Caco-2 (cell line): Measurements from ENCODE around the gene TWIST2. TPM values are rescaled to one million over a fixed set of nuclear protein-coding genes. Genes with fewer than 3 reads are reported as not detected.

Source experiments
- BruUV-seq: library from RNA; stranded (reverse); fragments of 400-500 nt; replicated peaks from 2 replicates; lab custom pipeline; 2021; lab: Mats Ljungman, UMichigan
- CTCF ChIA-PET: fragments of 300-600 bp; sonication (Branson Sonifier 250); formaldehyde crosslinking; loops from one replicate; lab custom pipeline; 2022; ENCODE audit warnings: antibody characterized with exemption; lab: Charles Lee
- POLR2A ChIA-PET: fragments of 300-600 bp; sonication (Branson Sonifier 250); formaldehyde crosslinking; loops from one replicate; lab custom pipeline; 2022; ENCODE audit warnings: antibody characterized with exemption; lab: Charles Lee
- DNase-seq, 2 experiments: peaks; one replicate each; pipeline versions ENCODE4 v3.0.0 to v3.0.0-alpha.2; 2020 to 2022
- H3K27me3 ChIP-seq: replicated peaks from 2 replicates; pipeline ENCODE4 v1.6.0; 2011; ENCODE audit warnings: low read length; ENCODE audit not compliant: control insufficient read depth, insufficient read depth
- H3K36me3 ChIP-seq: 2 replicates; pipeline ENCODE4 v1.5.1; 2011; ENCODE audit warnings: low read length; ENCODE audit not compliant: control insufficient read depth, insufficient read depth
- H3K4me1 ChIP-seq: fragments of 250-450 bp; sonication (Bioruptor Pico); 2 replicates; pipeline ENCODE4 v1.5.1; 2020; ENCODE audit warnings: mild to moderate bottlenecking
- H3K4me3 ChIP-seq: 2 replicates; pipeline ENCODE4 v1.5.1; 2011; ENCODE audit warnings: low read depth, mild to moderate bottlenecking, control low read depth, low read length
- H3K9me3 ChIP-seq: fragments of 250-450 bp; sonication (Bioruptor Pico); 2 replicates; pipeline ENCODE4 v1.5.1; 2020; ENCODE audit warnings: mild to moderate bottlenecking, moderate library complexity
- H3K27ac Mint-ChIP-seq: one replicate; pipeline ENCODE4 v1.8.0; 2022; ENCODE audit warnings: mixed read lengths; ENCODE audit not compliant: unreplicated experiment
- H3K27me3 Mint-ChIP-seq: one replicate; pipeline ENCODE4 v1.8.0; 2022; ENCODE audit warnings: mixed read lengths; ENCODE audit not compliant: insufficient read depth, unreplicated experiment
- H3K36me3 Mint-ChIP-seq: one replicate; pipeline ENCODE4 v1.8.0; 2022; ENCODE audit warnings: mild to moderate bottlenecking, mixed read lengths; ENCODE audit not compliant: insufficient read depth, unreplicated experiment
- H3K4me1 Mint-ChIP-seq: one replicate; pipeline ENCODE4 v1.8.0; 2022; ENCODE audit warnings: low read depth, mixed read lengths; ENCODE audit not compliant: unreplicated experiment
- H3K4me3 Mint-ChIP-seq: one replicate; pipeline ENCODE4 v1.8.0; 2022; ENCODE audit warnings: mild to moderate bottlenecking, moderate library complexity, mixed read lengths; ENCODE audit not compliant: unreplicated experiment
- H3K9me3 Mint-ChIP-seq: one replicate; pipeline ENCODE4 v1.8.0; 2022; ENCODE audit warnings: mixed read lengths; ENCODE audit not compliant: unreplicated experiment
- intact Hi-C: fragments of 100-400 bp; cut with micrococcal nuclease; formaldehyde crosslinking; loops from one replicate; pipeline ENCODE4 v1.10.0; 2022; ENCODE audit not compliant: unreplicated experiment
- total RNA-seq: library from RNA; stranded (reverse); gene quantifications from 2 replicates; pipeline ENCODE4 v1.2.3, GENCODE V29; 2022
- TF ChIP-seq, protein P1 (sequence below), 2 experiments: fragments of 200-600 bp in 1 of 2; IDR thresholded peaks; 1 replicate in 1 of 2; 2 replicates in 1 of 2; pipeline versions ENCODE4 v1.5.1 to v1.8.0; 2011 to 2022; ENCODE audit warnings: antibody characterized with exemption in 1 of 2, control low read depth in 1 of 2, inconsistent platforms in 1 of 2, low read depth in 1 of 2, low read length in 1 of 2, mild to moderate bottlenecking in 1 of 2, moderate library complexity in 1 of 2; ENCODE audit not compliant: insufficient read depth in 1 of 2, severe bottlenecking in 1 of 2, unreplicated experiment in 1 of 2

Gene TWIST2
- total RNA-seq, 1 experiment from 2014 or later = not detected

- intact Hi-C loops = no loop called here
- DNase-seq = no peak
- no peaks in the 10 kb centered on the region for H3K27me3 Mint-ChIP-seq
- peaks cover 5% of the 10 kb centered on the region for H3K36me3 Mint-ChIP-seq
- no peaks in the 10 kb centered on the region for H3K36me3 ChIP-seq
- BruUV-seq = no TSS peak
- ChIA-PET CTCF (interaction anchor here (1.2 kb wide), 1 partner anchor 88 kb away, joined by 4 read pairs; no protein-coding TSS in a partner anchor), POLR2A (no interaction called here)
- H3K4me1 Mint-ChIP-seq = no peaks in the 10 kb centered on the region
- TF ChIP-seq, protein P1, sequence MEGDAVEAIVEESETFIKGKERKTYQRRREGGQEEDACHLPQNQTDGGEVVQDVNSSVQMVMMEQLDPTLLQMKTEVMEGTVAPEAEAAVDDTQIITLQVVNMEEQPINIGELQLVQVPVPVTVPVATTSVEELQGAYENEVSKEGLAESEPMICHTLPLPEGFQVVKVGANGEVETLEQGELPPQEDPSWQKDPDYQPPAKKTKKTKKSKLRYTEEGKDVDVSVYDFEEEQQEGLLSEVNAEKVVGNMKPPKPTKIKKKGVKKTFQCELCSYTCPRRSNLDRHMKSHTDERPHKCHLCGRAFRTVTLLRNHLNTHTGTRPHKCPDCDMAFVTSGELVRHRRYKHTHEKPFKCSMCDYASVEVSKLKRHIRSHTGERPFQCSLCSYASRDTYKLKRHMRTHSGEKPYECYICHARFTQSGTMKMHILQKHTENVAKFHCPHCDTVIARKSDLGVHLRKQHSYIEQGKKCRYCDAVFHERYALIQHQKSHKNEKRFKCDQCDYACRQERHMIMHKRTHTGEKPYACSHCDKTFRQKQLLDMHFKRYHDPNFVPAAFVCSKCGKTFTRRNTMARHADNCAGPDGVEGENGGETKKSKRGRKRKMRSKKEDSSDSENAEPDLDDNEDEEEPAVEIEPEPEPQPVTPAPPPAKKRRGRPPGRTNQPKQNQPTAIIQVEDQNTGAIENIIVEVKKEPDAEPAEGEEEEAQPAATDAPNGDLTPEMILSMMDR (IDR thresholded peaks at IDR 0.05; ENCODE audit: insufficient read depth in 1 of 2, low read depth in 1 of 2, low read length in 1 of 2, severe bottlenecking in 1 of 2, unreplicated experiment in 1 of 2) = no peak
- H3K27ac Mint-ChIP-seq = no peak overlapping the region
- no peaks in the 10 kb centered on the region for H3K9me3 Mint-ChIP-seq
- no peak overlapping the region for H3K4me3 ChIP-seq
- H3K4me1 ChIP-seq = no peaks in the 10 kb centered on the region
- no peaks in the 10 kb centered on the region for H3K27me3 ChIP-seq
- H3K4me3 Mint-ChIP-seq = no peak overlapping the region
- H3K9me3 ChIP-seq = no peaks in the 10 kb centered on the region
Measured at GRCh38 chr2:238873381-238873801, 25.5 kb downstream of the TWIST2 start.

GRCh38 chr2:238873841-238874240, 26.0 kb downstream of the TWIST2 start:
- POLR2A ChIA-PET = no interaction called here
- no peak overlapping the region for H3K27ac Mint-ChIP-seq

DNA sequence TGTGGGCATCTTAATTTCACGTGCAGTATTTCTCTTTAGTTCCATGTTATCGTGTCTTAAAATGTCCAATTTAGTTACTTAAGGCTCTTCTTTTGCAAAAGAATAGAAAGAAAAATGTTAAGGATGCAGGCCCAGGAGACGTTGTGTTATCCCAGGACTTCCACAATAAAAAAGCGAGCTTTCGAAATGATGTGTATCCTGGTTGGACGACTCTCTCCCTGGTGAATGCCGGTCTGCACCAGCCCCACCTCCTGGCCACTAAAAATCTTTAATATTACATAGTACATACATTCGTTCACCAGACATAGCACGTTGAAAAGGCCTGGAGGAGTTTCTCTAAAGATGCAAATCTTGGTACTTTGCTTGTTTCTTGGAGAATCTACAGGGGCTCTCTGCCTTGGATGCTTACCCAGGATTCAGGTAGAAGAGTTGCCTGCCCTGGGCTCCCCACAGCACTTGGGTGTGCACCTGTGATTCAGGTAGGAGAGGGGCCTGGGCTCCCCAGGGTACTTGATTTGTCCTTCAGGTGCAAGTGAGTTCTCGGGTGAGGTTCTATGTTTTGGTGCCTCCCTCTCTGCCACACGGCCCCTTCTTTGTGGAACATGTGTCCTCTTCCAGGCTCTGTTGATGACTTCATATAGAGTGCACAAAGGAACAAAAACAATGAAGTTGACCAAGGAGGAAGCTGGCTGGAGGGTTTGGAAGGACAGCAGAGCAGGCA, 26.6 kb downstream of the TWIST2 start:
- CTCF ChIA-PET = interaction anchor here (1.2 kb wide), 1 partner anchor 90 kb away, joined by 4 read pairs; no protein-coding TSS in a partner anchor
- no TSS peak for BruUV-seq
- POLR2A ChIA-PET = no interaction called here

More at GRCh38 chr2:238873841-238874240, 26.0 kb downstream of the TWIST2 start:
- H3K36me3 ChIP-seq = no peaks in the 10 kb centered on the region
- no peaks in the 10 kb centered on the region for H3K27me3 Mint-ChIP-seq
- CTCF ChIA-PET = interaction anchor here (1.2 kb wide), 1 partner anchor 89 kb away, joined by 4 read pairs; no protein-coding TSS in a partner anchor
- intact Hi-C loops = no loop called here
- H3K4me1 Mint-ChIP-seq = no peaks in the 10 kb centered on the region
- DNase-seq = no peak
- H3K27me3 ChIP-seq = no peaks in the 10 kb centered on the region
- H3K9me3 Mint-ChIP-seq = no peaks in the 10 kb centered on the region
- no peaks in the 10 kb centered on the region for H3K9me3 ChIP-seq
- no peak overlapping the region for H3K4me3 Mint-ChIP-seq
- no peak overlapping the region for H3K4me3 ChIP-seq
- no TSS peak for BruUV-seq
- peaks cover 5% of the 10 kb centered on the region for H3K36me3 Mint-ChIP-seq
- no peaks in the 10 kb centered on the region for H3K4me1 ChIP-seq
- TF ChIP-seq, protein P1 (IDR thresholded peaks at IDR 0.05; ENCODE audit: insufficient read depth in 1 of 2, low read depth in 1 of 2, low read length in 1 of 2, severe bottlenecking in 1 of 2, unreplicated experiment in 1 of 2) = no peak

More for the DNA sequence above, 26.6 kb downstream of the TWIST2 start:
- TF ChIP-seq, protein P1 (IDR thresholded peaks at IDR 0.05; ENCODE audit: insufficient read depth in 1 of 2, low read depth in 1 of 2, low read length in 1 of 2, severe bottlenecking in 1 of 2, unreplicated experiment in 1 of 2) = no peak
- H3K36me3 Mint-ChIP-seq = peaks cover 5% of the 10 kb centered on the region
- Histone ChIP-seq H3K9me3 (no peaks in the 10 kb centered on the region), H3K4me3 (no peak overlapping the region), H3K27me3 (no peaks in the 10 kb centered on the region), H3K4me1 (no peaks in the 10 kb centered on the region), H3K36me3 (no peaks in the 10 kb centered on the region)
- intact Hi-C loops = no loop called here
- no peak overlapping the region for H3K27ac Mint-ChIP-seq
- no peaks in the 10 kb centered on the region for H3K27me3 Mint-ChIP-seq
- H3K9me3 Mint-ChIP-seq = no peaks in the 10 kb centered on the region
- no peak for DNase-seq
- H3K4me3 Mint-ChIP-seq = no peak overlapping the region
- no peaks in the 10 kb centered on the region for H3K4me1 Mint-ChIP-seq
